Gastrocnemius medialis (tissue), 4 donors: ENCODE results near the gene TK1. TPM values are rescaled to one million over a fixed set of nuclear protein-coding genes. Genes with fewer than 3 reads are reported as not detected.

Experiments used
- ATAC-seq, 2 donors: fragments of 150-250 bp; one replicate each; pipeline ENCODE4 v1.9.1; 2016
- DNase-seq, 2 donors: peaks; one replicate each; pipeline ENCODE4 v3.0.0-alpha.2; 2019
- H3K27ac ChIP-seq, 4 donors: fragments of 200-600 bp; sonication (generic); 1 replicate in 1 of 4; 2 replicates in 3 of 4; pipeline ENCODE4 v1.5.1; 2016 to 2018; ENCODE audit warnings: mild to moderate bottlenecking in 2 of 4, moderate library complexity in 1 of 4
- H3K27me3 ChIP-seq, 3 donors: fragments of 200-600 bp; sonication (generic) in 2 of 3; 1 replicate in 1 of 3; 2 replicates in 2 of 3; pipeline versions ENCODE4 v1.5.1 to v1.6.0; 2016 to 2019; ENCODE audit warnings: mild to moderate bottlenecking in 1 of 3, moderate library complexity in 1 of 3
- H3K36me3 ChIP-seq, 2 donors: fragments of 200-600 bp; sonication (generic) in 1 of 2; one replicate each; pipeline ENCODE4 v1.5.1; 2017 to 2018
- H3K4me1 ChIP-seq, 2 donors: fragments of 200-600 bp; sonication (generic) in 1 of 2; one replicate each; pipeline ENCODE4 v1.5.1; 2016 to 2017; ENCODE audit warnings: mild to moderate bottlenecking in 2 of 2
- H3K4me3 ChIP-seq, 4 donors: fragments of 200-600 bp; sonication (generic) in 3 of 4; 1 replicate in 1 of 4; 2 replicates in 3 of 4; pipeline ENCODE4 v1.5.1; 2016 to 2019; ENCODE audit warnings: mild to moderate bottlenecking in 2 of 4
- H3K9me3 ChIP-seq, 3 donors: fragments of 200-600 bp; sonication (generic) in 2 of 3; 1 replicate in 1 of 3; 2 replicates in 2 of 3; pipeline ENCODE4 v1.5.1; 2016 to 2019
- CTCF ChIP-seq, 5 experiments: fragments of 450-650 bp in 3 of 5; fragments of 200-600 bp in 2 of 5; sonication (generic) in 2 of 5; IDR thresholded peaks in 4 of 5; conservative IDR thresholded peaks in 1 of 5; 1 replicate in 4 of 5; 2 replicates in 1 of 5; pipeline ENCODE4 v1.5.1; 2016 to 2019; ENCODE audit warnings: antibody characterized with exemption in 5 of 5, mild to moderate bottlenecking in 3 of 5, moderate library complexity in 3 of 5
- POLR2A ChIP-seq, 2 donors: fragments of 450-650 bp; IDR thresholded peaks; one replicate each; pipeline ENCODE4 v1.6.1; 2017; ENCODE audit warnings: antibody characterized with exemption in 2 of 2, mild to moderate bottlenecking in 2 of 2, moderate library complexity in 2 of 2
- in situ Hi-C, 4 donors: fragments of 200-750 bp; cut with MboI; loops; one replicate each; pipeline versions ENCODE4 v1.15.0 to v1.8.0; 2017; ENCODE audit warnings: low sequenced_read_pairs in 4 of 4
- intact Hi-C: fragments of 100-400 bp; cut with DNase I; formaldehyde crosslinking; loops from one replicate; pipeline ENCODE4 v1.15.1; 2023; ENCODE audit warnings: low total_unique reads
- total RNA-seq, 4 donors: library from RNA; depleted of rRNA; stranded (reverse); fragments of >200 nt; gene quantifications; one replicate each; pipeline versions ENCODE4 v1.1.0 to v1.2.3, GENCODE V29; 2016

The TK1 gene
- total RNA-seq, 4 donors from 2014 or later, result 0.22 to 2.1 (median 0.60) TPM

DNA sequence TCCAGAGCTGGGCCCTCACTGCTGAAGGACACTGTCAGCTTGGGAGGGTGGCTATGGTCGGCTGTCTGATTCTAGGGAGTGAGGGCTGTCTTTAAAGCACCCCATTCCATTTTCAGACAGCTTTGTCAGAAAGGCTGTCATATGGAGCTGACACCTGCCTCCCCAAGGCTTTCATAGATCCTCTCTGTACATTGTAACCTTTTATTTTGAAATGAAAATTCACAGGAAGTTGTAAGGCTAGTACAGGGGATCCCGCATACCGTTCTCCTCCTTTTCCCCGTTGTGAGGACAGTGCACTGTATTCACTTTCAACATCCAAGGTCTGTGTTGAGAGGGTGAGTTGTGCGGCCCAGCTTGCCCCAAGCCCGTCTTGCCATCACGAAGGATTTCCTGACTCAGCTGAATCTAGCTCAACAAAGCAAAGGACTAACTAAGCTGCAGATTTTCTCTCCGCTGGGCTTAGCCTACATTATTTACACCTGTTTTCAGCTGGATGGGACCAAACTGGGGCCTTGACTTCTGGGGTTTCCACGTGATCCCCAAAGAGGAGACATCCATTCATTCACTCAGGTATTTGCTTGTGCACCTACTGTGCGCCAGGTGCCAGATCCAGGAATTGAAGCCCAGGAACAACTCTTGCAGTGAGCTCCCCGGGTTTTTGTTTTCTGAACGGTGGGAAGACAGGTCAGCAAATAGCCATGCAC lies 39.4 kb upstream of the TK1 start:
- Histone ChIP-seq H3K27ac (no peak overlapping the region), H3K9me3 (no peaks in the 10 kb centered on the region), H3K27me3 (peaks cover 9 to 17% (median 17%) of the 10 kb centered on the region in 3 donors), H3K4me3 (no peak overlapping the region), H3K4me1 (peaks cover 3 to 6% of the 10 kb centered on the region in 2 donors), H3K36me3 (no peaks in the 10 kb centered on the region)
- DNase-seq, result no peak
- no peak for TF ChIP-seq POLR2A (IDR thresholded peaks at IDR 0.05)
- no peak for TF ChIP-seq CTCF (IDR thresholded peaks at IDR 0.05 in 4 of 5, conservative IDR thresholded peaks at IDR 0.05 in 1 of 5)
- intact Hi-C loops, result no loop called here
- in situ Hi-C loops, result no loop called here
- ATAC-seq, result no peak

DNA sequence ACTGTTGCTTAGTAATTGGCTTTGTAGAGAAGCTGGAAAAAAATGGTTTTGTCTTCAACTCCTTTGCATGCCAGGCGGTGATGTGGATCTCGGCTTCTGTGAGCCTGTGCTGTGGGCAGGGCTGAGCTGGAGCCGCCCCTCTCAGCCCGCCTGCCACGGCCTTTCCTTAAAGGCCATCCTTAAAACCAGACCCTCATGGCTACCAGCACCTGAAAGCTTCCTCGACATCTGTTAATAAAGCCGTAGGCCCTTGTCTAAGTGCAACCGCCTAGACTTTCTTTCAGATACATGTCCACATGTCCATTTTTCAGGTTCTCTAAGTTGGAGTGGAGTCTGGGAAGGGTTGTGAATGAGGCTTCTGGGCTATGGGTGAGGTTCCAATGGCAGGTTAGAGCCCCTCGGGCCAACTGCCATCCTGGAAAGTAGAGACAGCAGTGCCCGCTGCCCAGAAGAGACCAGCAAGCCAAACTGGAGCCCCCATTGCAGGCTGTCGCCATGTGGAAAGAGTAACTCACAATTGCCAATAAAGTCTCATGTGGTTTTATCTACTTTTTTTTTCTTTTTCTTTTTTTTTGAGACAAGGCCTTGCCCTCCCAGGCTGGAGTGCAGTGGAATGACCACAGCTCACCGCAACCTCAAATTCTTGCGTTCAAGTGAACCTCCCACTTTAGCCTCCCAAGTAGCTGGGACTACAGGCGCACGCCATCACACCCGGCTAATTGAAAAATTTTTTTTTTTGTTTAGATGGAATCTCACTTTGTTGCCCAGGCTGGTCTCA lies 38.4 kb upstream of the TK1 start:
- no peak for TF ChIP-seq POLR2A (IDR thresholded peaks at IDR 0.05)
- no peak for TF ChIP-seq CTCF (IDR thresholded peaks at IDR 0.05 in 4 of 5, conservative IDR thresholded peaks at IDR 0.05 in 1 of 5)
- no peak for DNase-seq
- H3K4me3 ChIP-seq, result no peak overlapping the region
- in situ Hi-C loops (no loop called here), intact Hi-C loops (no loop called here)
- no peak overlapping the region for H3K27ac ChIP-seq
- peaks cover 4 to 8% (median 8%) of the 10 kb centered on the region in 3 donors for H3K27me3 ChIP-seq
- peaks cover 3 to 6% of the 10 kb centered on the region in 2 donors for H3K4me1 ChIP-seq
- no peak for ATAC-seq
- no peaks in the 10 kb centered on the region for H3K9me3 ChIP-seq
- H3K36me3 ChIP-seq, result no peaks in the 10 kb centered on the region

DNA sequence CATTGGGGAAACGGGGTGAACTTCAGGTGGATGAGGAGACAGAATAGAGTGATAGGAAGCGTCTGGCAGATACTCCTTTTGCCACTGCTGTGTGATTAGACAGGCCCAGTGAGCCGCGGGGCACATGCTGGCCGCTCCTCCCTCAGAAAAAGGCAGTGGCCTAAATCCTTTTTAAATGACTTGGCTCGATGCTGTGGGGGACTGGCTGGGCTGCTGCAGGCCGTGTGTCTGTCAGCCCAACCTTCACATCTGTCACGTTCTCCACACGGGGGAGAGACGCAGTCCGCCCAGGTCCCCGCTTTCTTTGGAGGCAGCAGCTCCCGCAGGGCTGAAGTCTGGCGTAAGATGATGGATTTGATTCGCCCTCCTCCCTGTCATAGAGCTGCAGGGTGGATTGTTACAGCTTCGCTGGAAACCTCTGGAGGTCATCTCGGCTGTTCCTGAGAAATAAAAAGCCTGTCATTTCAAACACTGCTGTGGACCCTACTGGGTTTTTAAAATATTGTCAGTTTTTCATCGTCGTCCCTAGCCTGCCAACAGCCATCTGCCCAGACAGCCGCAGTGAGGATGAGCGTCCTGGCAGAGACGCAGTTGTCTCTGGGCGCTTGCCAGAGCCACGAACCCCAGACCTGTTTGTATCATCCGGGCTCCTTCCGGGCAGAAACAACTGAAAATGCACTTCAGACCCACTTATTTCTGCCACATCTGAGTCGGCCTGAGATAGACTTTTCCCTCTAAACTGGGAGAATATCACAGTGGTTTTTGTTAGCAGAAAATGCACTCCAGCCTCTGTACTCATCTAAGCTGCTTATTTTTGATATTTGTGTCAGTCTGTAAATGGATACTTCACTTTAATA lies 37.6 kb upstream of the TK1 start:
- DNase-seq (no peak), ATAC-seq (no peak)
- Histone ChIP-seq H3K36me3 (no peaks in the 10 kb centered on the region), H3K27me3 (peaks cover 4 to 8% (median 4%) of the 10 kb centered on the region in 3 donors), H3K27ac (no peak overlapping the region), H3K4me1 (peaks cover 3 to 6% of the 10 kb centered on the region in 2 donors), H3K9me3 (no peaks in the 10 kb centered on the region), H3K4me3 (no peak overlapping the region)
- intact Hi-C loops, result no loop called here
- TF ChIP-seq CTCF (IDR thresholded peaks at IDR 0.05 in 4 of 5, conservative IDR thresholded peaks at IDR 0.05 in 1 of 5), result no peak
- TF ChIP-seq POLR2A (IDR thresholded peaks at IDR 0.05), result no peak
- in situ Hi-C loops, result no loop called here

DNA sequence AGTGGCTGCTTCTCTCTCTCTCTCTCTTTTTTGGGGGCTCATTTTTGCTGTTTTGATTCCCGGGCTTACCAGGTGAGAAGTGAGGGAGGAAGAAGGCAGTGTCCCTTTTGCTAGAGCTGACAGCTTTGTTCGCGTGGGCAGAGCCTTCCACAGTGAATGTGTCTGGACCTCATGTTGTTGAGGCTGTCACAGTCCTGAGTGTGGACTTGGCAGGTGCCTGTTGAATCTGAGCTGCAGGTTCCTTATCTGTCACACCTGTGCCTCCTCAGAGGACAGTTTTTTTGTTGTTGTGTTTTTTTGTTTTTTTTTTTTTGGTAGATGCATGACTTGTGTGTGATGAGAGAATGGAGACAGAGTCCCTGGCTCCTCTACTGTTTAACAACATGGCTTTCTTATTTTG lies 36.9 kb upstream of the TK1 start:
- H3K9me3 ChIP-seq, result no peaks in the 10 kb centered on the region
- ATAC-seq, result no peak
- in situ Hi-C loops, result no loop called here
- peaks cover 3 to 6% of the 10 kb centered on the region in 2 donors for H3K4me1 ChIP-seq
- TF ChIP-seq CTCF (IDR thresholded peaks at IDR 0.05 in 4 of 5, conservative IDR thresholded peaks at IDR 0.05 in 1 of 5), result no peak
- no peak for TF ChIP-seq POLR2A (IDR thresholded peaks at IDR 0.05)
- H3K27ac ChIP-seq, result peak overlapping the region in 2 of 4 donors; percentile 22 to 47
- intact Hi-C loops, result no loop called here
- H3K36me3 ChIP-seq, result no peaks in the 10 kb centered on the region
- no peak for DNase-seq
- H3K27me3 ChIP-seq, result peaks cover 4 to 8% (median 4%) of the 10 kb centered on the region in 3 donors
- H3K4me3 ChIP-seq, result no peak overlapping the region
